Hepatocyte (in vitro differentiated cells): ENCODE data around the gene FAT1. TPM values are rescaled to one million over a fixed set of nuclear protein-coding genes. Genes with fewer than 3 reads are reported as not detected.
A peak's percentile ranks its signal among the peaks of the same experiment; 100 is the strongest.

ENCODE experiments used
- DNase-seq: peaks from one replicate; pipeline ENCODE4 v3.0.0-alpha.2; 2016; ENCODE audit warnings: low spot score
- H2AFZ ChIP-seq: fragments of 200-600 bp; sonication (generic); 2 replicates; pipeline ENCODE4 v1.6.0; 2016; ENCODE audit warnings: antibody characterized with exemption, mild to moderate bottlenecking
- H3K27ac ChIP-seq: fragments of 200-600 bp; sonication (generic); 2 replicates; pipeline ENCODE4 v1.5.1; 2016; ENCODE audit warnings: mild to moderate bottlenecking
- H3K27me3 ChIP-seq: fragments of 200-600 bp; sonication (generic); 2 replicates; pipeline ENCODE4 v1.6.1; 2016
- H3K36me3 ChIP-seq: fragments of 200-600 bp; sonication (generic); replicated peaks from 2 replicates; pipeline ENCODE4 v1.5.1; 2016; ENCODE audit warnings: low read depth; ENCODE audit not compliant: insufficient read depth
- H3K4me1 ChIP-seq: fragments of 200-600 bp; sonication (generic); 2 replicates; pipeline ENCODE4 v1.5.1; 2016; ENCODE audit warnings: mild to moderate bottlenecking, moderate library complexity; ENCODE audit not compliant: insufficient read depth
- H3K4me2 ChIP-seq: fragments of 200-600 bp; sonication (generic); 2 replicates; pipeline ENCODE4 v1.6.0; 2016
- H3K4me3 ChIP-seq: fragments of 200-600 bp; sonication (generic); 2 replicates; pipeline ENCODE4 v1.5.1; 2016; ENCODE audit warnings: mild to moderate bottlenecking
- H3K79me2 ChIP-seq: fragments of 200-600 bp; sonication (generic); 2 replicates; pipeline ENCODE4 v1.6.0; 2017; ENCODE audit warnings: mild to moderate bottlenecking
- H3K9me2 ChIP-seq: fragments of 200-600 bp; sonication (generic); replicated peaks from 2 replicates; pipeline ENCODE4 v1.6.0; 2017; ENCODE audit warnings: mild to moderate bottlenecking; ENCODE audit not compliant: insufficient read depth
- H3K9me3 ChIP-seq: fragments of 200-600 bp; sonication (generic); 2 replicates; pipeline ENCODE4 v1.5.1; 2016; ENCODE audit warnings: low read depth, mild to moderate bottlenecking
- H4K20me1 ChIP-seq: fragments of 200-600 bp; sonication (generic); 2 replicates; pipeline ENCODE4 v1.6.0; 2016; ENCODE audit warnings: mild to moderate bottlenecking; ENCODE audit not compliant: insufficient read depth, poor library complexity, severe bottlenecking
- CTCF ChIP-seq: fragments of 200-600 bp; sonication (generic); IDR thresholded peaks from 2 replicates; pipeline ENCODE4 v1.5.1; 2016; ENCODE audit warnings: antibody characterized with exemption, mild to moderate bottlenecking; ENCODE audit not compliant: poor library complexity
- EZH2 ChIP-seq: fragments of 200-600 bp; sonication (generic); IDR thresholded peaks from 2 replicates; pipeline ENCODE4 v1.6.1; 2016; ENCODE audit warnings: antibody characterized with exemption, mild to moderate bottlenecking, borderline replicate concordance
- EZH2phosphoT487 ChIP-seq: fragments of 200-600 bp; sonication (generic); IDR thresholded peaks from one replicate; pipeline ENCODE4 v1.6.1; 2018; ENCODE audit warnings: antibody characterized with exemption, mild to moderate bottlenecking, low read depth, moderate library complexity; ENCODE audit not compliant: unreplicated experiment, severe bottlenecking
- WGBS: methylation state at CpG from one replicate; pipeline ENCODE4 v1.1.6; 2016; ENCODE audit warnings: low lambda C conversion rate; ENCODE audit errors: missing lambda C conversion rate; 5-methylcytosine and 5-hydroxymethylcytosine counted together
- polyA plus RNA-seq: library from polyadenylated mRNA; unstranded; fragments of >200 nt; fragmentation: Nextera tagmentation; extraction: Ambion mirVana; gene quantifications from 2 replicates; pipeline ENCODE4 v1.2.1, GENCODE V29; 2016
- total RNA-seq: library from RNA; depleted of rRNA; stranded (reverse); fragments of >200 nt; gene quantifications from 2 replicates; pipeline ENCODE4 v1.2.3, GENCODE V29; 2014

Gene FAT1
- total and polyA plus RNA-seq, 2 experiments from 2014 or later: 33.9 to 168 TPM

GRCh38 chr4:186554914-186555827, 168.5 kb downstream of the FAT1 start, which contains the start of gene MTNR1A:
MTNR1A (minus strand) TSS chr4:186555567; CDS start chr4:186555365, 202 bp downstream.
- Histone ChIP-seq H3K9me3 (no peaks in the 10 kb centered on the region), H3K27ac (no peak within 1 kb of the TSS), H3K4me1 (peaks cover 5% of the 10 kb centered on the region), H3K4me2 (peak within 1 kb of the TSS; percentile 98), H3K79me2 (no peaks in the 10 kb centered on the region), H3K4me3 (peak within 1 kb of the TSS; percentile 64), H3K27me3 (peaks cover 53% of the 10 kb centered on the region), H3K36me3 (no peaks in the 10 kb centered on the region), H4K20me1 (no peaks in the 10 kb centered on the region), H3K9me2 (no peaks in the 10 kb centered on the region), H2AFZ (peak within 1 kb of the TSS; percentile 62)
- no peak for TF ChIP-seq EZH2phosphoT487
- no peak for TF ChIP-seq CTCF
- no peak for TF ChIP-seq EZH2
- under 1% methylated on average over 51 of the region's 91 CpGs for WGBS
- peak; percentile 48 for DNase-seq

DNA sequence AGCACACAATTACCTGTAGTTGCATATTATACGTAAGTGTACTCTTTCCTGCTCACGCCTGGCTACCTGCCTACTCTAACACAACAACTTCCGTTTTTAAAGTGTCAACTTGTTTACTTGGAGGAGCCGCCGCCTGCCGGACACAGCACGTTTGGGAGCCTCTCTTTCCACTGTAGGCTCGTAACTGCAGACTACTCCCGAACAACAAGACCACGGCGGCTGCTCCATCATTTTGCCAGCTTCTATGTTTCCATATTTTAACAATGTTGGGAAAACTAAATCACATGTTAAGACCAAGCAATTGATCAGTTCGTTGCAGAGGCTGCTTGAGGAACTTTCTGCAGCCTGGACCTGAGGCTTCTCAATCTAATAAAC, 169.1 kb downstream of the FAT1 start:
- H3K4me3 ChIP-seq: peak overlapping the region; percentile 64
- TF ChIP-seq EZH2phosphoT487 (no peak), CTCF (peak; percentile 25), EZH2 (no peak)
- no peaks in the 10 kb centered on the region for H3K9me2 ChIP-seq
- H2AFZ ChIP-seq: peak overlapping the region; percentile 62
- H3K9me3 ChIP-seq: no peaks in the 10 kb centered on the region
- DNase-seq: peak; percentile 26
- H3K4me1 ChIP-seq: peaks cover 5% of the 10 kb centered on the region
- H4K20me1 ChIP-seq: no peaks in the 10 kb centered on the region
- peak overlapping the region; percentile 98 for H3K4me2 ChIP-seq
- H3K79me2 ChIP-seq: no peaks in the 10 kb centered on the region
- H3K27ac ChIP-seq: no peak overlapping the region
- H3K36me3 ChIP-seq: no peaks in the 10 kb centered on the region
- peaks cover 57% of the 10 kb centered on the region for H3K27me3 ChIP-seq
- 8% methylated on average over 12 of the region's 12 CpGs for WGBS

- no peaks in the 10 kb centered on the region for H4K20me1 ChIP-seq
- TF ChIP-seq CTCF: no peak
- no peak for TF ChIP-seq EZH2
- no peaks in the 10 kb centered on the region for H3K9me2 ChIP-seq
- DNase-seq: no peak
- no peak overlapping the region for H3K4me2 ChIP-seq
- no peaks in the 10 kb centered on the region for H3K79me2 ChIP-seq
- no peak overlapping the region for H2AFZ ChIP-seq
- H3K9me3 ChIP-seq: no peaks in the 10 kb centered on the region
- H3K4me3 ChIP-seq: no peak overlapping the region
- no peaks in the 10 kb centered on the region for H3K36me3 ChIP-seq
- H3K4me1 ChIP-seq: peaks cover 5% of the 10 kb centered on the region
- 65% methylated on average over 13 of the region's 13 CpGs for WGBS
- H3K27ac ChIP-seq: no peak overlapping the region
- peaks cover 57% of the 10 kb centered on the region for H3K27me3 ChIP-seq
These were observed 169.9 kb downstream of the FAT1 start for GRCh38 chr4:186553717-186554116.
